Airway epithelial cell (primary cell): ENCODE data around the gene PPP6C. TPM values are rescaled to one million over a fixed set of nuclear protein-coding genes. Genes with fewer than 3 reads are reported as not detected.

Experiments used
- total RNA-seq: library from RNA; depleted of rRNA; stranded (reverse); fragments of >200 nt; gene quantifications from 2 replicates; pipeline ENCODE4 v1.2.3, GENCODE V29; 2015

Gene PPP6C
- 20.1 and 23.6 TPM in 2 replicates for total RNA-seq

GRCh38 chr9:125189361-125190289 is at the start of gene PPP6C:
PPP6C (minus strand) TSS chr9:125189803; CDS start chr9:125189718, 85 bp downstream.

GRCh38 chr9:125200216-125201047 is 10.8 kb upstream of the PPP6C start, which contains the start of gene RABEPK:
RABEPK (plus strand) TSS chr9:125200542; CDS start chr9:125203014, 2,472 bp downstream.

GRCh38 chr9:125143377-125144090 is 46.1 kb downstream of the PPP6C start, which contains the start of gene SCAI:
SCAI (minus strand) TSS chr9:125143528; CDS start chr9:125143437, 91 bp downstream.

Other genes starting within 250 kb of the PPP6C start
- gene GOLGA1, start 248.7 kb downstream of the PPP6C start, total RNA-seq = 8.9 and 10.3 TPM in 2 replicates
- 3.8 and 5.3 TPM in 2 replicates for gene SCAI, start 46.3 kb downstream of the PPP6C start, total RNA-seq
- gene RABEPK, start 10.7 kb upstream of the PPP6C start, total RNA-seq = 21.3 and 23.1 TPM in 2 replicates
- 251 and 273 TPM in 2 replicates for gene HSPA5, start 51.5 kb upstream of the PPP6C start, total RNA-seq
- gene GAPVD1, start 72.0 kb upstream of the PPP6C start, total RNA-seq = 28.1 and 37.4 TPM in 2 replicates